Testis (tissue), 5 donors: Measurements from ENCODE around the gene MRAP. TPM values are rescaled to one million over a fixed set of nuclear protein-coding genes. Genes with fewer than 3 reads are reported as not detected.

Source experiments
- DNase-seq: peaks from one replicate; pipeline ENCODE4 v3.0.0-alpha.2; 2019
- H3K27ac ChIP-seq, 2 donors: fragments of 200-600 bp; sonication (generic); one replicate each; pipeline ENCODE4 v1.5.1; 2019
- H3K27me3 ChIP-seq: fragments of 200-600 bp; sonication (generic); one replicate; pipeline ENCODE4 v1.5.1; 2019
- H3K36me3 ChIP-seq: fragments of 200-600 bp; sonication (generic); one replicate; pipeline ENCODE4 v1.5.1; 2017; ENCODE audit warnings: low read depth; ENCODE audit errors: missing control alignments
- H3K4me1 ChIP-seq: fragments of 200-600 bp; sonication (generic); one replicate; pipeline ENCODE4 v1.5.1; 2019
- H3K4me3 ChIP-seq, 2 donors: fragments of 200-600 bp; sonication (generic); one replicate each; pipeline ENCODE4 v1.5.1; 2017 to 2019
- H3K9me3 ChIP-seq: fragments of 200-600 bp; sonication (generic); one replicate; pipeline ENCODE4 v1.5.1; 2017
- CTCF ChIP-seq, 3 experiments: fragments of 450-650 bp in 2 of 3; fragments of 200-600 bp in 1 of 3; sonication (generic) in 1 of 3; IDR thresholded peaks; one replicate each; pipeline ENCODE4 v1.5.1; 2016 to 2019; ENCODE audit warnings: antibody characterized with exemption in 3 of 3, mild to moderate bottlenecking in 2 of 3, moderate library complexity in 1 of 3
- POLR2A ChIP-seq: fragments of 450-650 bp; IDR thresholded peaks from one replicate; pipeline ENCODE4 v1.6.1; 2017; ENCODE audit warnings: antibody characterized with exemption, mild to moderate bottlenecking, moderate library complexity
- WGBS, 2 donors: methylation state at CpG; one replicate each; pipeline ENCODE4 v1.1.5; 2018; 5-methylcytosine and 5-hydroxymethylcytosine counted together
- intact Hi-C: fragments of 100-400 bp; cut with DNase I; formaldehyde crosslinking; loops from one replicate; pipeline ENCODE4 v1.15.1; 2023; ENCODE audit warnings: low total_unique reads
- long read RNA-seq, 2 donors: transcript quantifications; one replicate each; lab custom pipeline, GENCODE V29; 2026
- polyA plus RNA-seq: library from polyadenylated mRNA; stranded (reverse); fragments of 350-450 nt; fragmentation: Illumina TruSeq; extraction: RNeasy Lipid Tissue Mini Kit (QIAGEN cat#74804); gene quantifications from one replicate; pipeline ENCODE4 v1.2.3, GENCODE V29; 2014; ENCODE audit warnings: low read depth, low replicate concordance; ENCODE audit not compliant: insufficient read depth
- total RNA-seq, 2 donors: library from RNA; depleted of rRNA; stranded (reverse); fragments of >200 nt; gene quantifications; one replicate each; pipeline ENCODE4 v1.2.3, GENCODE V29; 2016

MRAP gene
- total RNA-seq (1 to 10 TPM; 1.4 to 2.2 TPM), polyA plus RNA-seq (4.0 TPM)
- long read RNA-seq, donor 1, transcript MRAP-201 (3 exons, 935 nt): major isoform, 37 of 38 reads
- long read RNA-seq, donor 1, partial matches to known transcripts: 0 of 38 reads
- long read RNA-seq, donor 1, other reads (novel, unspliced or antisense): 0 of 38 reads
- long read RNA-seq, donor 2, transcript MRAP-201 (3 exons, 935 nt): major isoform, 38 of 51 reads
- long read RNA-seq, donor 2, partial matches to known transcripts: 12 of 51 reads
- long read RNA-seq, donor 2, other reads (novel, unspliced or antisense): 0 of 51 reads

GRCh38 chr21:32298658-32299081, at the start of gene MRAP:
Gene MRAP, plus strand, starts transcription at chr21:32298855. Its CDS starts 117 bp downstream, at chr21:32298972.
- intact Hi-C loops: no loop called here

GRCh38 chr21:32249511-32250280, 49.0 kb upstream of the MRAP start:
- TF ChIP-seq POLR2A (no peak), CTCF (IDR thresholded peaks at IDR 0.05) (no peak)
- intact Hi-C loops: loop anchor here (10.0 kb wide), 1 partner anchor 385 kb away; no protein-coding TSS in a partner anchor
- no peak overlapping the region for H3K27ac ChIP-seq
- DNase-seq: no peak
- H3K4me3 ChIP-seq: no peak overlapping the region
- 52 to 65% methylated on average over 14 to 15 of the region's 15 CpGs for WGBS, 2 donors
- no peaks in the 10 kb centered on the region for H3K4me1 ChIP-seq
- no peaks in the 10 kb centered on the region for H3K27me3 ChIP-seq
- H3K9me3 ChIP-seq: no peaks in the 10 kb centered on the region
- no peaks in the 10 kb centered on the region for H3K36me3 ChIP-seq

More at GRCh38 chr21:32298658-32299081, at the start of gene MRAP:
- Histone ChIP-seq H3K4me3 (no peak within 1 kb of the TSS), H3K27ac (no peak within 1 kb of the TSS), H3K27me3 (no peaks in the 10 kb centered on the region), H3K36me3 (no peaks in the 10 kb centered on the region), H3K4me1 (peaks cover 4% of the 10 kb centered on the region), H3K9me3 (no peaks in the 10 kb centered on the region)
- 59 to 72% methylated on average over 10 to 14 of the region's 14 CpGs for WGBS, 2 donors
- no peak for DNase-seq
- TF ChIP-seq CTCF (IDR thresholded peaks at IDR 0.05): no peak
- no peak for TF ChIP-seq POLR2A

GRCh38 chr21:32252136-32252535, 46.5 kb upstream of the MRAP start:
- Histone ChIP-seq H3K4me3 (no peak overlapping the region), H3K27me3 (no peaks in the 10 kb centered on the region), H3K4me1 (no peaks in the 10 kb centered on the region), H3K27ac (no peak overlapping the region), H3K36me3 (no peaks in the 10 kb centered on the region), H3K9me3 (no peaks in the 10 kb centered on the region)
- no peak for TF ChIP-seq POLR2A
- intact Hi-C loops: loop anchor here (10.0 kb wide), 1 partner anchor 387 kb away; no protein-coding TSS in a partner anchor
- DNase-seq: no peak

- intact Hi-C loops: loop anchor here (10.0 kb wide), 1 partner anchor 388 kb away; no protein-coding TSS in a partner anchor
- no peak overlapping the region for H3K27ac ChIP-seq
- DNase-seq: no peak
Measured at GRCh38 chr21:32253215-32253641, 45.4 kb upstream of the MRAP start.

More at GRCh38 chr21:32253215-32253641, 45.4 kb upstream of the MRAP start:
- H3K36me3 ChIP-seq: no peaks in the 10 kb centered on the region
- no peaks in the 10 kb centered on the region for H3K4me1 ChIP-seq
- no peaks in the 10 kb centered on the region for H3K27me3 ChIP-seq
- WGBS, 2 donors: 88 to 92% methylated on average over 4 to 7 of the region's 7 CpGs
- TF ChIP-seq CTCF (IDR thresholded peaks at IDR 0.05) (no peak), POLR2A (no peak)
- no peaks in the 10 kb centered on the region for H3K9me3 ChIP-seq
- no peak overlapping the region for H3K4me3 ChIP-seq
